K562 (cell line): ENCODE measurements around the gene AKT2. TPM values are rescaled to one million over a fixed set of nuclear protein-coding genes. Genes with fewer than 3 reads are reported as not detected.
A peak's percentile ranks its signal among the peaks of the same experiment; 100 is the strongest.

Experiments used
- ATAC-seq: fragments of 200-7000 bp; cut with Tn5 transposase; 3 replicates; pipeline ENCODE4 v1.9.1; 2020; ENCODE audit warnings: moderate library complexity
- BruUV-seq: library from RNA; stranded (reverse); fragments of 400-500 nt; replicated peaks from 2 replicates; lab custom pipeline; 2021; lab: Mats Ljungman, UMichigan
- CTCF ChIA-PET: fragments of 300-600 bp; formaldehyde crosslinking; extraction: SDS; loops from one replicate; lab custom pipeline; 2021; ENCODE audit warnings: low intra/inter-chr PET ratio; lab: Yijun Ruan, JAX
- POLR2A ChIA-PET: fragments of 300-600, 350-650 bp; sonication (Branson Sonifier 250); formaldehyde crosslinking; extraction: SDS; loops from one replicate; lab custom pipeline; 2021; ENCODE audit warnings: antibody characterized with exemption, inconsistent platforms; lab: Yijun Ruan, JAX
- DNase-seq, 4 experiments: peaks; one replicate each; pipeline versions ENCODE4 v3.0.0 to v3.0.0-alpha.2; 2011 to 2018; ENCODE audit warnings: low spot score in 3 of 4, mixed read lengths in 3 of 4; ENCODE audit errors: extremely low read depth in 1 of 4
- FAIRE-seq: peaks from 2 replicates; lab custom pipeline; 2011; peaks lifted over from hg19 to GRCh38; lab: Jason Lieb, UNC
- H2AFZ ChIP-seq: 2 replicates; pipeline ENCODE4 v1.6.0; 2011; ENCODE audit warnings: low read depth, low read length, control low read depth, inconsistent platforms
- H3K27ac ChIP-seq: fragments of 200-600 bp; 3 replicates; pipeline ENCODE4 v1.8.0; 2011; ENCODE audit warnings: low read depth, mild to moderate bottlenecking, control low read depth, inconsistent platforms, low read length, moderate library complexity, mixed read lengths; ENCODE audit errors: extremely low read depth
- H3K27me3 ChIP-seq, 2 experiments: fragments of 300-600 bp in 1 of 2; 2 replicates in 1 of 2; 3 replicates in 1 of 2; pipeline versions ENCODE4 v1.6.0 to v1.8.0; 2011; ENCODE audit warnings: inconsistent platforms in 2 of 2, low read length in 2 of 2, mild to moderate bottlenecking in 1 of 2, mixed read lengths in 1 of 2, moderate library complexity in 1 of 2; ENCODE audit not compliant: control insufficient read depth in 2 of 2, insufficient read depth in 2 of 2
- H3K36me3 ChIP-seq: fragments of 300-600 bp; 3 replicates; pipeline ENCODE4 v1.8.0; 2011; ENCODE audit warnings: mild to moderate bottlenecking, low read length, inconsistent platforms; ENCODE audit not compliant: control insufficient read depth, insufficient read depth
- H3K4me1 ChIP-seq, 2 experiments: fragments of 200-600 bp in 1 of 2; replicated peaks in 1 of 2; 2 replicates in 1 of 2; 3 replicates in 1 of 2; pipeline versions ENCODE4 v1.5.1 to v1.8.0; 2011; ENCODE audit warnings: inconsistent platforms in 2 of 2, low read length in 2 of 2, mild to moderate bottlenecking in 1 of 2, mixed read lengths in 1 of 2, moderate library complexity in 1 of 2; ENCODE audit not compliant: control insufficient read depth in 2 of 2, insufficient read depth in 2 of 2
- H3K4me2 ChIP-seq: 2 replicates; pipeline ENCODE4 v1.6.1; 2011; ENCODE audit warnings: low read length, control low read depth, inconsistent platforms, mixed read lengths; ENCODE audit not compliant: insufficient read depth
- H3K4me3 ChIP-seq: fragments of 200-600 bp; sonication (generic), shearing (Covaris generic); 2 replicates; pipeline ENCODE4 v1.5.1; 2016; ENCODE audit warnings: control low read depth, inconsistent platforms
- H3K79me2 ChIP-seq: fragments of 200-600 bp; 3 replicates; pipeline ENCODE4 v1.8.0; 2011; ENCODE audit warnings: low read length, inconsistent platforms; ENCODE audit not compliant: control insufficient read depth, insufficient read depth
- H3K9ac ChIP-seq, 2 experiments: 2 replicates each; pipeline versions ENCODE4 v1.6.0 to v1.6.1; 2011; ENCODE audit warnings: low read depth in 2 of 2, low read length in 2 of 2, control low read depth in 1 of 2, inconsistent platforms in 1 of 2, mild to moderate bottlenecking in 1 of 2, mixed read lengths in 1 of 2; ENCODE audit not compliant: insufficient read depth in 1 of 2
- H3K9me1 ChIP-seq: one replicate; pipeline ENCODE4 v1.6.0; 2011; ENCODE audit warnings: inconsistent platforms, mild to moderate bottlenecking, low read length, moderate library complexity; ENCODE audit not compliant: control insufficient read depth, insufficient read depth
- H3K9me3 ChIP-seq: replicated peaks from 2 replicates; pipeline ENCODE4 v1.5.1; 2011; ENCODE audit warnings: low read depth, low read length, inconsistent platforms; ENCODE audit not compliant: control insufficient read depth, insufficient read depth
- H4K20me1 ChIP-seq: replicated peaks from 2 replicates; pipeline ENCODE4 v1.6.1; 2011; ENCODE audit warnings: low read length, inconsistent platforms, mixed read lengths; ENCODE audit not compliant: control insufficient read depth, insufficient read depth
- ATF4 ChIP-seq: fragments of 450-650 bp; formaldehyde crosslinking; IDR thresholded peaks from 2 replicates; pipeline ENCODE4 v1.4.0; 2022; ENCODE audit warnings: mild to moderate bottlenecking, moderate library complexity
- CBFB ChIP-seq: sonication (generic); formaldehyde crosslinking; IDR thresholded peaks from 2 replicates; pipeline ENCODE4 v1.4.0; 2020; ENCODE audit warnings: mild to moderate bottlenecking, missing genetic modification reagents
- MBD1 ChIP-seq: fragments of 250-450 bp; sonication (Bioruptor Pico); IDR thresholded peaks from 2 replicates; pipeline ENCODE4 v1.8.0; 2022; ENCODE audit warnings: inconsistent platforms
- NELFE ChIP-seq: IDR thresholded peaks from 2 replicates; pipeline ENCODE4 v1.6.1; 2011; ENCODE audit warnings: mild to moderate bottlenecking; ENCODE audit not compliant: insufficient read depth, insufficient read length
- NONO ChIP-seq, 2 experiments: fragments of 200-400 bp in 1 of 2; fragments of 450-650 bp in 1 of 2; formaldehyde crosslinking in 1 of 2; IDR thresholded peaks; 2 replicates each; pipeline ENCODE4 v1.6.1; 2017; ENCODE audit warnings: low read depth in 2 of 2, mild to moderate bottlenecking in 2 of 2, moderate library complexity in 2 of 2, low read length in 1 of 2
- PCBP1 ChIP-seq: fragments of 200-400 bp; formaldehyde crosslinking; IDR thresholded peaks from 2 replicates; pipeline ENCODE4 v1.6.1; 2018; ENCODE audit warnings: mild to moderate bottlenecking, low read depth, low read length; ENCODE audit not compliant: poor library complexity, severe bottlenecking
- SNAPC5 ChIP-seq: fragments of 250-450 bp; sonication (Bioruptor Pico); IDR thresholded peaks from 2 replicates; pipeline ENCODE4 v1.8.0; 2021; ENCODE audit warnings: moderate library complexity, mild to moderate bottlenecking, inconsistent platforms
- TAL1 ChIP-seq: fragments of 450-650 bp; IDR thresholded peaks from 2 replicates; pipeline ENCODE4 v1.6.1; 2016; ENCODE audit warnings: mild to moderate bottlenecking
- TCF15 ChIP-seq: fragments of 250-450 bp; sonication (Bioruptor Pico); IDR thresholded peaks from 2 replicates; pipeline ENCODE4 v1.8.0; 2022; ENCODE audit warnings: moderate library complexity, mild to moderate bottlenecking, inconsistent platforms
- USF2 ChIP-seq: sonication (generic); formaldehyde crosslinking; IDR thresholded peaks from 2 replicates; pipeline ENCODE4 v1.5.0; 2020; ENCODE audit warnings: missing genetic modification reagents
- ZC3H11A ChIP-seq: IDR thresholded peaks from 2 replicates; pipeline ENCODE4 v1.6.1; 2012; ENCODE audit warnings: low read depth, low read length, improper control_type of control experiment
- ZFP36 ChIP-seq: fragments of 150-350 bp; IDR thresholded peaks from 2 replicates; pipeline ENCODE4 v1.6.1; 2018; ENCODE audit warnings: low read length, low read depth; ENCODE audit not compliant: partially characterized antibody
- ZNF263 ChIP-seq: sonication (generic); formaldehyde crosslinking; IDR thresholded peaks from 2 replicates; pipeline ENCODE4 v1.8.0; 2022; ENCODE audit warnings: mild to moderate bottlenecking, missing genetic modification reagents, borderline replicate concordance
- ZNF311 ChIP-seq: fragments of 250-450 bp; sonication (Bioruptor Pico); IDR thresholded peaks from 2 replicates; pipeline ENCODE4 v1.4.0; 2020; ENCODE audit warnings: mild to moderate bottlenecking, moderate library complexity
- ZNF518B ChIP-seq: fragments of 250-450 bp; sonication (Bioruptor Pico); IDR thresholded peaks from 2 replicates; pipeline ENCODE4 v1.5.0; 2021; ENCODE audit warnings: mild to moderate bottlenecking, moderate library complexity
- WGBS: fragments of 100-300 bp; shearing (Covaris generic); methylation state at CpG from one replicate; pipeline ENCODE4 v1.1.6; 2016; ENCODE audit warnings: low coverage, mixed read lengths; ENCODE audit not compliant: insufficient coverage; ENCODE audit errors: missing lambda C conversion rate; 5-methylcytosine and 5-hydroxymethylcytosine counted together
- in situ Hi-C: fragments of 300-500 bp; cut with MboI; formaldehyde crosslinking; loops from 4 replicates; pipeline ENCODE4 v1.15.0; 2018; ENCODE audit warnings: inconsistent platforms, mixed read lengths
- intact Hi-C: fragments of 100-400 bp; cut with micrococcal nuclease; formaldehyde crosslinking; loops from 2 replicates; pipeline ENCODE4 v1.14.2; 2022
- polyA plus RNA-seq, 8 experiments: library from polyadenylated mRNA; depleted of rRNA in 4 of 8; stranded (reverse) in 5 of 8; unstranded in 3 of 8; fragments of >200 nt; fragmentation: Nextera tagmentation in 2 of 8; fragmentation: Illumina TruSeq in 1 of 8; extraction: Ambion mirVana in 2 of 8; extraction: Trizol in 1 of 8; gene quantifications; 2 replicates each; pipeline versions ENCODE4 v1.2.1 to v1.2.3, GENCODE V29; 2011 to 2014; ENCODE audit warnings: inconsistent platforms in 1 of 8, missing spikeins in 1 of 8
- total RNA-seq, 7 experiments: library from RNA; depleted of rRNA in 6 of 7; stranded (reverse); fragments of >200 nt in 6 of 7; fragmentation: Illumina TruSeq in 2 of 7; extraction: Trizol in 2 of 7; gene quantifications; 2 replicates each; pipeline versions ENCODE4 v1.2.1 to v1.2.3, GENCODE V29; 2011 to 2021; ENCODE audit warnings: low replicate concordance in 1 of 7

The AKT2 gene
- total and polyA plus RNA-seq, 9 of the 15 experiments (the other 6 are each of a cell fraction or from before 2014, with no cell fraction given) = 1.1 to 132 (median 67.7) TPM

- no peaks in the 10 kb centered on the region for H3K9me3 ChIP-seq
- intact Hi-C loops (no loop called here), in situ Hi-C loops (no loop called here)
- H3K4me2 ChIP-seq = no peak overlapping the region
- ATAC-seq = no peak
- no peak overlapping the region for H3K4me3 ChIP-seq
- H3K9ac ChIP-seq = peak overlapping the region in 1 of 2 experiments; percentile 10; a peak in 2 of 4 replicates
- no peaks in the 10 kb centered on the region; the same call in 1 of the 2 replicates for H4K20me1 ChIP-seq
- H3K27ac ChIP-seq = no peak overlapping the region
- TF ChIP-seq ZFP36 (no peak), ATF4 (CRISPR knock-in tag) (no peak), TCF15 (CRISPR knock-in tag) (no peak), SNAPC5 (CRISPR knock-in tag) (no peak), USF2 (CRISPR knock-in tag) (no peak), ZNF518B (CRISPR knock-in tag) (no peak), ZNF311 (CRISPR knock-in tag) (no peak), CBFB (CRISPR knock-in tag) (no peak), PCBP1 (no peak), TAL1 (no peak), NELFE (no peak), MBD1 (CRISPR knock-in tag) (no peak), NONO (IDR thresholded peaks at IDR 0.05; ENCODE audit: low read depth in 2 of 2, low read length in 1 of 2) (no peak), ZC3H11A (no peak), ZNF263 (CRISPR knock-in tag) (no peak)
- no TSS peak for BruUV-seq
- peaks cover 27% of the 10 kb centered on the region for H3K79me2 ChIP-seq
- peaks cover 0 to 9% of the 10 kb centered on the region in 2 experiments; a peak in 2 of 5 replicates for H3K4me1 ChIP-seq
- FAIRE-seq = no peak
- ChIA-PET POLR2A (interaction anchor here (0.7 to 1.5 kb wide), 3 partner anchors 8 to 15 kb away, joined by 3 to 5 read pairs (median 3); no protein-coding TSS in a partner anchor), CTCF (no interaction called here)
- DNase-seq = no peak
- H3K9me1 ChIP-seq = peaks cover 4% of the 10 kb centered on the region
- 63% methylated on average over 3 of the region's 4 CpGs for WGBS
- H3K27me3 ChIP-seq = no peaks in the 10 kb centered on the region
- H2AFZ ChIP-seq = no peak overlapping the region
- peaks cover 85% of the 10 kb centered on the region; the same call in 2 of the 3 replicates for H3K36me3 ChIP-seq
These were observed 33.2 kb downstream of the AKT2 start for GRCh38 chr19:40251991-40252390.
